NCI-H128 (cell line): Measurements from ENCODE around the gene KIRREL2.
"Not testable (repeated sequence)": the region's sequence is repeated elsewhere in the genome, so short reads cannot be mapped to it uniquely, and the experiment has no call there.

Experiments
- DNase-seq: peaks from one replicate; lab custom pipeline; 2025; ENCODE audit not compliant: unreplicated experiment; lab: John Stamatoyannopoulos, UW

The KIRREL2 gene

GRCh38 chr19:35895911-35896642 lies 39.4 kb downstream of the KIRREL2 start:
- DNase-seq: no peak

- no peak for DNase-seq
Measured at GRCh38 chr19:35896643-35897040, 39.9 kb downstream of the KIRREL2 start.

GRCh38 chr19:35897706-35898451 lies 41.2 kb downstream of the KIRREL2 start:
- DNase-seq: no peak

- DNase-seq: no peak
Measured at GRCh38 chr19:35898499-35898809, 41.7 kb downstream of the KIRREL2 start.

GRCh38 chr19:35899547-35900214 lies 43.0 kb downstream of the KIRREL2 start:
- peak; percentile 27 for DNase-seq

- no peak for DNase-seq
Measured at GRCh38 chr19:35901055-35901644, 44.4 kb downstream of the KIRREL2 start.

GRCh38 chr19:35901854-35902661 lies 45.3 kb downstream of the KIRREL2 start, which contains the start of gene HCST:
Gene HCST (plus strand): TSS chr19:35902529. CDS start chr19:35902594, 65 bp downstream.
- no peak for DNase-seq

GRCh38 chr19:35902870-35903475 lies 46.3 kb downstream of the KIRREL2 start:
- no peak for DNase-seq

- peak; percentile 4 for DNase-seq
Measured at GRCh38 chr19:35903550-35904179, 47.0 kb downstream of the KIRREL2 start.

- no peak for DNase-seq
Measured at GRCh38 chr19:35904311-35905068, 47.8 kb downstream of the KIRREL2 start.

GRCh38 chr19:35905178-35905727 lies 48.5 kb downstream of the KIRREL2 start:
- no peak for DNase-seq

GRCh38 chr19:35907377-35907745 lies 50.6 kb downstream of the KIRREL2 start:
- no peak for DNase-seq

- no peak for DNase-seq
Measured at GRCh38 chr19:35908010-35908441, 51.3 kb downstream of the KIRREL2 start, which contains the start of gene TYROBP. Gene TYROBP (minus strand): TSS chr19:35908295. CDS start chr19:35908228, 67 bp downstream.

- no peak for DNase-seq
Measured at GRCh38 chr19:35908973-35909683, 52.4 kb downstream of the KIRREL2 start.

- DNase-seq: no peak
Measured at GRCh38 chr19:35909684-35910035, 52.9 kb downstream of the KIRREL2 start.

GRCh38 chr19:35910355-35910754 lies 53.6 kb downstream of the KIRREL2 start:
- not testable (repeated sequence) for DNase-seq

GRCh38 chr19:35911173-35911572 lies 54.5 kb downstream of the KIRREL2 start:
- no peak for DNase-seq

- DNase-seq: no peak
Measured at GRCh38 chr19:35911790-35912189, 55.1 kb downstream of the KIRREL2 start.
